Gastrocnemius medialis (tissue), 4 donors: ENCODE data around the gene TRIM4. TPM values are rescaled to one million over a fixed set of nuclear protein-coding genes. Genes with fewer than 3 reads are reported as not detected.

Experiments
- ATAC-seq, 2 donors: fragments of 150-250 bp; one replicate each; pipeline ENCODE4 v1.9.1; 2016
- DNase-seq, 2 donors: peaks; one replicate each; pipeline ENCODE4 v3.0.0-alpha.2; 2019
- H3K27ac ChIP-seq, 4 donors: fragments of 200-600 bp; sonication (generic); 1 replicate in 1 of 4; 2 replicates in 3 of 4; pipeline ENCODE4 v1.5.1; 2016 to 2018; ENCODE audit warnings: mild to moderate bottlenecking in 2 of 4, moderate library complexity in 1 of 4
- H3K27me3 ChIP-seq, 3 donors: fragments of 200-600 bp; sonication (generic) in 2 of 3; 1 replicate in 1 of 3; 2 replicates in 2 of 3; pipeline versions ENCODE4 v1.5.1 to v1.6.0; 2016 to 2019; ENCODE audit warnings: mild to moderate bottlenecking in 1 of 3, moderate library complexity in 1 of 3
- H3K36me3 ChIP-seq, 2 donors: fragments of 200-600 bp; sonication (generic) in 1 of 2; one replicate each; pipeline ENCODE4 v1.5.1; 2017 to 2018
- H3K4me1 ChIP-seq, 2 donors: fragments of 200-600 bp; sonication (generic) in 1 of 2; one replicate each; pipeline ENCODE4 v1.5.1; 2016 to 2017; ENCODE audit warnings: mild to moderate bottlenecking in 2 of 2
- H3K4me3 ChIP-seq, 4 donors: fragments of 200-600 bp; sonication (generic) in 3 of 4; 1 replicate in 1 of 4; 2 replicates in 3 of 4; pipeline ENCODE4 v1.5.1; 2016 to 2019; ENCODE audit warnings: mild to moderate bottlenecking in 2 of 4
- H3K9me3 ChIP-seq, 3 donors: fragments of 200-600 bp; sonication (generic) in 2 of 3; 1 replicate in 1 of 3; 2 replicates in 2 of 3; pipeline ENCODE4 v1.5.1; 2016 to 2019
- CTCF ChIP-seq, 5 experiments: fragments of 450-650 bp in 3 of 5; fragments of 200-600 bp in 2 of 5; sonication (generic) in 2 of 5; IDR thresholded peaks in 4 of 5; conservative IDR thresholded peaks in 1 of 5; 1 replicate in 4 of 5; 2 replicates in 1 of 5; pipeline ENCODE4 v1.5.1; 2016 to 2019; ENCODE audit warnings: antibody characterized with exemption in 5 of 5, mild to moderate bottlenecking in 3 of 5, moderate library complexity in 3 of 5
- POLR2A ChIP-seq, 2 donors: fragments of 450-650 bp; IDR thresholded peaks; one replicate each; pipeline ENCODE4 v1.6.1; 2017; ENCODE audit warnings: antibody characterized with exemption in 2 of 2, mild to moderate bottlenecking in 2 of 2, moderate library complexity in 2 of 2
- in situ Hi-C, 4 donors: fragments of 200-750 bp; cut with MboI; loops; one replicate each; pipeline versions ENCODE4 v1.15.0 to v1.8.0; 2017; ENCODE audit warnings: low sequenced_read_pairs in 4 of 4
- intact Hi-C: fragments of 100-400 bp; cut with DNase I; formaldehyde crosslinking; loops from one replicate; pipeline ENCODE4 v1.15.1; 2023; ENCODE audit warnings: low total_unique reads
- total RNA-seq, 4 donors: library from RNA; depleted of rRNA; stranded (reverse); fragments of >200 nt; gene quantifications; one replicate each; pipeline versions ENCODE4 v1.1.0 to v1.2.3, GENCODE V29; 2016

The TRIM4 gene
- total RNA-seq, 4 donors from 2014 or later: 6.4 to 10.5 (median 7.7) TPM

GRCh38 chr7:99860281-99861127 is 58.8 kb downstream of the TRIM4 start:
- TF ChIP-seq POLR2A (IDR thresholded peaks at IDR 0.05) (no peak), CTCF (IDR thresholded peaks at IDR 0.05 in 4 of 5, conservative IDR thresholded peaks at IDR 0.05 in 1 of 5) (no peak)
- H3K27ac ChIP-seq: peak overlapping the region in 3 of 4 donors; percentile 20 to 60 (median 51)
- peaks cover 9 to 13% of the 10 kb centered on the region in 2 donors for H3K4me1 ChIP-seq
- no peak overlapping the region for H3K4me3 ChIP-seq
- no peaks in the 10 kb centered on the region for H3K36me3 ChIP-seq
- intact Hi-C loops (no loop called here), in situ Hi-C loops (no loop called here)
- no peaks in the 10 kb centered on the region for H3K9me3 ChIP-seq
- H3K27me3 ChIP-seq: no peaks in the 10 kb centered on the region
- peak; percentile 85 for ATAC-seq
- DNase-seq: peak in 1 of 2 donors; percentile 35

- Histone ChIP-seq H3K27me3 (no peaks in the 10 kb centered on the region), H3K36me3 (no peaks in the 10 kb centered on the region), H3K27ac (no peak overlapping the region), H3K9me3 (no peaks in the 10 kb centered on the region), H3K4me1 (peaks cover 2 to 6% of the 10 kb centered on the region in 2 donors), H3K4me3 (no peak overlapping the region)
- DNase-seq: no peak
- intact Hi-C loops (no loop called here), in situ Hi-C loops (no loop called here)
- no peak for ATAC-seq
- no peak for TF ChIP-seq POLR2A (IDR thresholded peaks at IDR 0.05)
- no peak for TF ChIP-seq CTCF (IDR thresholded peaks at IDR 0.05 in 4 of 5, conservative IDR thresholded peaks at IDR 0.05 in 1 of 5)
Measured at GRCh38 chr7:99855236-99855635, 64.1 kb downstream of the TRIM4 start.

GRCh38 chr7:99848420-99849216 is 70.7 kb downstream of the TRIM4 start:
- Histone ChIP-seq H3K4me3 (no peak overlapping the region), H3K27me3 (no peaks in the 10 kb centered on the region), H3K4me1 (no peaks in the 10 kb centered on the region), H3K9me3 (no peaks in the 10 kb centered on the region), H3K36me3 (no peaks in the 10 kb centered on the region), H3K27ac (no peak overlapping the region)
- in situ Hi-C loops: loop anchor here in 1 of 4 donors (25.0 kb wide), 1 partner anchor 211 kb away; no protein-coding TSS in a partner anchor
- TF ChIP-seq POLR2A (IDR thresholded peaks at IDR 0.05): no peak
- TF ChIP-seq CTCF (IDR thresholded peaks at IDR 0.05 in 4 of 5, conservative IDR thresholded peaks at IDR 0.05 in 1 of 5): no peak
- no peak for ATAC-seq
- no peak for DNase-seq
- intact Hi-C loops: no loop called here

- no peak for DNase-seq
- no peak overlapping the region for H3K4me3 ChIP-seq
- TF ChIP-seq POLR2A (IDR thresholded peaks at IDR 0.05) (no peak), CTCF (IDR thresholded peaks at IDR 0.05 in 4 of 5, conservative IDR thresholded peaks at IDR 0.05 in 1 of 5) (no peak)
- in situ Hi-C loops: loop anchor here in 1 of 4 donors (25.0 kb wide), 1 partner anchor 207 kb away; no protein-coding TSS in a partner anchor
- no peaks in the 10 kb centered on the region for H3K9me3 ChIP-seq
- no peak overlapping the region for H3K27ac ChIP-seq
- ATAC-seq: no peak
- H3K36me3 ChIP-seq: no peaks in the 10 kb centered on the region
- H3K27me3 ChIP-seq: no peaks in the 10 kb centered on the region
- H3K4me1 ChIP-seq: no peaks in the 10 kb centered on the region
- intact Hi-C loops: no loop called here
Measured at GRCh38 chr7:99844328-99844727, 75.0 kb downstream of the TRIM4 start.
